Measurements from ENCODE around the gene AFAP1.

GRCh38 chr4:7865533-7865932, 74.1 kb downstream of the AFAP1 start:
- TF ChIP-seq CTCF (IDR thresholded peaks at IDR 0.05; ENCODE audit: insufficient read depth, low read depth, low read length) (no peak), EZH2 (IDR thresholded peaks at IDR 0.05; ENCODE audit: insufficient read depth, low read length) (no peak)

All from astrocyte (in vitro differentiated cells and primary cell).